ENCODE results near the gene F13A1.

Gene F13A1

DNA sequence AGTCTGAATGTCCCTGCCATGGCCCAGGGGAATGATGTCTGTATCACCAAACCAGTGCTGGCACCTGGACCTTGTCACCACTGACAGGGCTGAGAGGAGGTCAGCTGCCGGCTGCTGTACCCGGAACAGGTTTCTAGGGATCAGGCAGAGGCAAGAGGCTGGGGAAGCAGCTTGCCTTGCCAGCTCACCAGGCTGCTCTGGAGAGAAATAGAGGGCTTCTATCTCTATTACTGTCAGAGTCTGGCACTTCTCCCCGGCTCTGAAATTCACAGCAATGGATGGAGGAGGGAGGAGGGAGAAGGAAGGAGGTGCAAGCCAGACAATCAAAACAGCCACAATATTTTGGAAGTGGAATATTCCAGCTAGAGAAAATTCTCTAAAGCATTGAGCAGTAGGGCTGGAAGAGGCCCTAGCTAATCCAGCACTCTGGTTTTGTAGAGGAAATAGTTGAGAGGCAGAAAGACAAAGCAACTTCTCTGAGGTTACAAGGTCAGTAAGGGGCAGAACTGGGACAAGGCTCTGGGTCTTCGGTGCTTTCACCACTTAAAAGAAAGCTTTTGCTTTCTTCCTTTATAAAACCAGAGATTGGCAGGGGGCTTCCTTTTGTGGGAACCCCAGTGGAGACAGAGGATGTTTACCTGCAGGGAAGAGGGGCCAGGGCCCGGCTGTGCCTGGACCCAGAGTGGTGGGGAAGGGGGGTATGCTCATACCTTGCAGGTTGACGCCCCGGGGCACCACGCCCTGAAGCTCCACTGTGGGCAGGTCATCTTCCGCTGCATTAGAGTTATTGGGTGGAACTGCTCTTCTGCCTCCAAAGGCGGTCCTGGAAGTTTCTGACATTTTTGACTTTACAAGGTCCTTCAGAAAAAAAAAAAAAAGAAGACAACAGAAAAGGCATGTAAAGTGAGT lies 2.4 kb downstream of the F13A1 start:
- Histone ChIP-seq H3K9ac (ENCODE audit: low read length) (peak overlapping the region; percentile 65; the same call in 1 of the 2 replicates), H4K20me1 (ENCODE audit: insufficient read depth, low read length) (no peaks in the 10 kb centered on the region)

DNA sequence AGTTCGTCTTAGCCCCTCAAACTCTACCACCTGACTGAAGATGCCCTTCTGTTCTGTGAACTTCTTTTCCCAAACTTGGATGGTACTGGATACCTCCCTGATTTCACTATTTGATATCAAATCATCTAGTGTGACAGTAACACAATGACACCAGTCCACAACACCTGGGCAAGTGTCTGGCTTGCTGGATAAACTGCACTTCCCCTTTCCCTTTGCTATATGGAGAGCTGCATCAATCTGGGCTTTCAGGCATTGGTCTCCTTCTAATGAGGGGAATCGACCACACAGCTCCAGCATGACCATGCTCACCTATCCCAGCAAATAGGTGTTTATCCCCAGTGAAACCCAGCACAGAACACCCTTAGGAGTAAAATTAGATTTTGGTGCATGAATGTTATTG lies 3.1 kb downstream of the F13A1 start:
- H3K4me2 ChIP-seq (ENCODE audit: low read length) = peak overlapping the region; percentile 78
- no peaks in the 10 kb centered on the region for H3K9me3 ChIP-seq (ENCODE audit: low read length)
- TF ChIP-seq, protein P1, sequence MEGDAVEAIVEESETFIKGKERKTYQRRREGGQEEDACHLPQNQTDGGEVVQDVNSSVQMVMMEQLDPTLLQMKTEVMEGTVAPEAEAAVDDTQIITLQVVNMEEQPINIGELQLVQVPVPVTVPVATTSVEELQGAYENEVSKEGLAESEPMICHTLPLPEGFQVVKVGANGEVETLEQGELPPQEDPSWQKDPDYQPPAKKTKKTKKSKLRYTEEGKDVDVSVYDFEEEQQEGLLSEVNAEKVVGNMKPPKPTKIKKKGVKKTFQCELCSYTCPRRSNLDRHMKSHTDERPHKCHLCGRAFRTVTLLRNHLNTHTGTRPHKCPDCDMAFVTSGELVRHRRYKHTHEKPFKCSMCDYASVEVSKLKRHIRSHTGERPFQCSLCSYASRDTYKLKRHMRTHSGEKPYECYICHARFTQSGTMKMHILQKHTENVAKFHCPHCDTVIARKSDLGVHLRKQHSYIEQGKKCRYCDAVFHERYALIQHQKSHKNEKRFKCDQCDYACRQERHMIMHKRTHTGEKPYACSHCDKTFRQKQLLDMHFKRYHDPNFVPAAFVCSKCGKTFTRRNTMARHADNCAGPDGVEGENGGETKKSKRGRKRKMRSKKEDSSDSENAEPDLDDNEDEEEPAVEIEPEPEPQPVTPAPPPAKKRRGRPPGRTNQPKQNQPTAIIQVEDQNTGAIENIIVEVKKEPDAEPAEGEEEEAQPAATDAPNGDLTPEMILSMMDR (IDR thresholded peaks at IDR 0.05; ENCODE audit: low read length) = no peak
- no peak for TF ChIP-seq EZH2 (IDR thresholded peaks at IDR 0.05; ENCODE audit: borderline replicate concordance, low read length)
- H3F3A ChIP-seq (ENCODE audit: insufficient read depth, low read length) = 0 out of 2 replicates have a peak, but pooled peaks cover 4% of the 10 kb centered on the region
- H3K27me3 ChIP-seq (ENCODE audit: insufficient read depth, low read length) = no peaks in the 10 kb centered on the region
- H3K9ac ChIP-seq (ENCODE audit: low read length) = peak overlapping the region; percentile 65; the same call in 1 of the 2 replicates
- H3K9me2 ChIP-seq (ENCODE audit: low read depth, low read length) = no peaks in the 10 kb centered on the region
- H3K79me2 ChIP-seq (ENCODE audit: insufficient read depth, low read length) = no peaks in the 10 kb centered on the region
- no peak overlapping the region for H2AFZ ChIP-seq (ENCODE audit: low read length)
- H3K4me3 ChIP-seq (ENCODE audit: low read depth, low read length, poor library complexity, severe bottlenecking) = peak overlapping the region; percentile 57
- peaks cover 71% of the 10 kb centered on the region for H3K4me1 ChIP-seq (ENCODE audit: insufficient read depth, low read length, severe bottlenecking)
- no peaks in the 10 kb centered on the region for H3K36me3 ChIP-seq (ENCODE audit: insufficient read depth, low read length)
- H4K20me1 ChIP-seq (ENCODE audit: insufficient read depth, low read length) = no peaks in the 10 kb centered on the region
- peak overlapping the region; percentile 89 for H3K27ac ChIP-seq (ENCODE audit: low read depth, low read length, poor library complexity, severe bottlenecking)

More for the DNA sequence above, 2.4 kb downstream of the F13A1 start:
- Histone ChIP-seq H3K79me2 (ENCODE audit: insufficient read depth, low read length) (no peaks in the 10 kb centered on the region), H3K4me3 (ENCODE audit: low read depth, low read length, poor library complexity, severe bottlenecking) (peak overlapping the region; percentile 57), H3K4me2 (ENCODE audit: low read length) (peak overlapping the region; percentile 78), H3F3A (ENCODE audit: insufficient read depth, low read length) (0 out of 2 replicates have a peak, but pooled peaks cover 4% of the 10 kb centered on the region), H3K36me3 (ENCODE audit: insufficient read depth, low read length) (no peaks in the 10 kb centered on the region), H3K27me3 (ENCODE audit: insufficient read depth, low read length) (no peaks in the 10 kb centered on the region), H3K4me1 (ENCODE audit: insufficient read depth, low read length, severe bottlenecking) (peaks cover 68% of the 10 kb centered on the region), H3K9me3 (ENCODE audit: low read length) (no peaks in the 10 kb centered on the region), H3K9me2 (ENCODE audit: low read depth, low read length) (no peaks in the 10 kb centered on the region), H2AFZ (ENCODE audit: low read length) (no peak overlapping the region), H3K27ac (ENCODE audit: low read depth, low read length, poor library complexity, severe bottlenecking) (peak overlapping the region; percentile 89)
- TF ChIP-seq, protein P1 (IDR thresholded peaks at IDR 0.05; ENCODE audit: low read length) = no peak
- no peak for TF ChIP-seq EZH2 (IDR thresholded peaks at IDR 0.05; ENCODE audit: borderline replicate concordance, low read length)

DNA sequence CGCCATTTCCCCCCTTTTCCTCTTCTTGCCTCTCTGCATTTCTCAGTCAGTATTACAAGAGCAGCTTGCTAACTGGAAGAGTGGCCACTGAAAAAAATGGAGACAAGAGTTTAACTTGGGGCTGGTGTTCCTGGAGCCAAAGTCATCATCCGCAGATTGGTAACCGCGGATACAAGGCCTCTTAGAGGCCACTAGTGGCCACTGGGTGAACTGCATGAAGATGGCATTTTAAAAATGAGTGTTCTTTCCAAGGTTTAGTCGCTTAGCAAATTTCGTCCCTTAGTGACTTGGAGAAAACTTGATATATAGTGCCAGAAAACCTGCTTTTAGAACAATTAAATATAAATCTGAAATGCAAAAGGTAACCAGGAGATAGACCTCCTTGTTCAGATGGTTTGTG lies 4.8 kb downstream of the F13A1 start:
- H3K27me3 ChIP-seq (ENCODE audit: insufficient read depth, low read length) = no peaks in the 10 kb centered on the region
- H3K4me1 ChIP-seq (ENCODE audit: insufficient read depth, low read length, severe bottlenecking) = peaks cover 67% of the 10 kb centered on the region
- no peaks in the 10 kb centered on the region for H3K9me2 ChIP-seq (ENCODE audit: low read depth, low read length)
- TF ChIP-seq, protein P1 (IDR thresholded peaks at IDR 0.05; ENCODE audit: low read length) = peak; percentile 91
- TF ChIP-seq EZH2 (IDR thresholded peaks at IDR 0.05; ENCODE audit: borderline replicate concordance, low read length) = no peak
- H4K20me1 ChIP-seq (ENCODE audit: insufficient read depth, low read length) = no peaks in the 10 kb centered on the region
- H3K36me3 ChIP-seq (ENCODE audit: insufficient read depth, low read length) = no peaks in the 10 kb centered on the region
- no peaks in the 10 kb centered on the region for H3K79me2 ChIP-seq (ENCODE audit: insufficient read depth, low read length)
- H3F3A ChIP-seq (ENCODE audit: insufficient read depth, low read length) = 0 out of 2 replicates have a peak, but pooled peaks cover 4% of the 10 kb centered on the region
- no peak overlapping the region for H3K27ac ChIP-seq (ENCODE audit: low read depth, low read length, poor library complexity, severe bottlenecking)
- H3K9ac ChIP-seq (ENCODE audit: low read length) = no peak overlapping the region
- H2AFZ ChIP-seq (ENCODE audit: low read length) = no peak overlapping the region
- no peaks in the 10 kb centered on the region for H3K9me3 ChIP-seq (ENCODE audit: low read length)
- no peak overlapping the region for H3K4me3 ChIP-seq (ENCODE audit: low read depth, low read length, poor library complexity, severe bottlenecking)
- H3K4me2 ChIP-seq (ENCODE audit: low read length) = no peak overlapping the region

Measured in OCI-LY1 (cell line).